ENCODE measurements around the gene SDF2. TPM values are rescaled to one million over a fixed set of nuclear protein-coding genes. Genes with fewer than 3 reads are reported as not detected.

SDF2 gene
- total and polyA plus RNA-seq, 11 donors, result 19.6 to 58.6 (median 34.2) TPM

DNA sequence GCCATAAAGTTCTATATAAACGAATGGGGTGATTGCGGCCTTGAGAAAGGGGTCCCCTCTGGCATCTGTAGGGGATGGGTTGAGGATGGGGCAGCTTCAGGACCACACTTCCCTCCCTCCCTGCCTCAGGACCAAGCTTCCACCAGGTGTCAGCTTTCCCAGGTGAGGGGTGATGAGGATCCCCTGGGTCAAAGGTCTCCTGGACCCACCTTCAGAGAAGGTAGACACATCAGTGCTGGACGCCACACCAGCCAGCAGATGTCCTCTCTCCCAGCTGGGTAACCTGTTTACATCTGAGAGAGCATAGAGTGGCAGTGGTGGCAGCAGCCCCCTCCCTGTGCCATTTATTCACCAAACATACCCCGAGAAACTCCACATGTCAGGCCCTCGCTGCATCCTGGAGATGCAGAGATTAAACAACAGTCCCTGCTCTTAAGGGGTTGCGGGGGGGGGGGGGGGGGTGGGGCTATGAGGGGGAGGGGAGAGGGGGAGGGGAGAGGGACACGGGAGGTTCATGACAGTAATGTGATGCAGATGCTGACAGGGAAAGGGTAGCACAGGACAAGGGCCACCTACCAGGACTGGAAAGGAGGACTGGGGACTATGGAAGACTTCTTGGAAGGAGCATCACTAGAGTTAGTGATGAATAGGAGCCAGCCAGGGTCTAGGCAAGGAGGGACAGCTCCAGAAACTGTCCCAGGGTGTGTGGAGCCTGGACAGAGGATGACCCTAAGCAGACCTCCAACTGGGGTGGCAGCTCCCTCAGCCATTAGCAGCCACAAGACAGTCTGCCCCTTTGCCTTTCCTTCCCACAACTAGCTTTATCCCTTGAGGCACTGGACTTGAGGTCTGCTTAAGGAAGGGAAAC is 45.0 kb upstream of the SDF2 start:
- no peak overlapping the region for H3K27ac ChIP-seq
- ATAC-seq (no peak), DNase-seq (no peak)
- H3K27me3 ChIP-seq, result no peaks in the 10 kb centered on the region
- TF ChIP-seq, protein P1, sequence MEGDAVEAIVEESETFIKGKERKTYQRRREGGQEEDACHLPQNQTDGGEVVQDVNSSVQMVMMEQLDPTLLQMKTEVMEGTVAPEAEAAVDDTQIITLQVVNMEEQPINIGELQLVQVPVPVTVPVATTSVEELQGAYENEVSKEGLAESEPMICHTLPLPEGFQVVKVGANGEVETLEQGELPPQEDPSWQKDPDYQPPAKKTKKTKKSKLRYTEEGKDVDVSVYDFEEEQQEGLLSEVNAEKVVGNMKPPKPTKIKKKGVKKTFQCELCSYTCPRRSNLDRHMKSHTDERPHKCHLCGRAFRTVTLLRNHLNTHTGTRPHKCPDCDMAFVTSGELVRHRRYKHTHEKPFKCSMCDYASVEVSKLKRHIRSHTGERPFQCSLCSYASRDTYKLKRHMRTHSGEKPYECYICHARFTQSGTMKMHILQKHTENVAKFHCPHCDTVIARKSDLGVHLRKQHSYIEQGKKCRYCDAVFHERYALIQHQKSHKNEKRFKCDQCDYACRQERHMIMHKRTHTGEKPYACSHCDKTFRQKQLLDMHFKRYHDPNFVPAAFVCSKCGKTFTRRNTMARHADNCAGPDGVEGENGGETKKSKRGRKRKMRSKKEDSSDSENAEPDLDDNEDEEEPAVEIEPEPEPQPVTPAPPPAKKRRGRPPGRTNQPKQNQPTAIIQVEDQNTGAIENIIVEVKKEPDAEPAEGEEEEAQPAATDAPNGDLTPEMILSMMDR (IDR thresholded peaks at IDR 0.05), result no peak
- TF ChIP-seq POLR2A (IDR thresholded peaks at IDR 0.05), result no peak
- no peak overlapping the region for H3K4me3 ChIP-seq
- intact Hi-C loops (cut with DNase I), result no loop called here
- WGBS, 4 donors, result 63 to 73% (median 67%) methylated on average over 6 to 7 of the region's 7 CpGs
- peaks cover 0 to 17% (median 7%) of the 10 kb centered on the region in 12 donors for H3K4me1 ChIP-seq
- H3K9me3 ChIP-seq, result no peaks in the 10 kb centered on the region
- peaks cover 0 to 32% (median 27%) of the 10 kb centered on the region in 9 donors for H3K36me3 ChIP-seq

DNA sequence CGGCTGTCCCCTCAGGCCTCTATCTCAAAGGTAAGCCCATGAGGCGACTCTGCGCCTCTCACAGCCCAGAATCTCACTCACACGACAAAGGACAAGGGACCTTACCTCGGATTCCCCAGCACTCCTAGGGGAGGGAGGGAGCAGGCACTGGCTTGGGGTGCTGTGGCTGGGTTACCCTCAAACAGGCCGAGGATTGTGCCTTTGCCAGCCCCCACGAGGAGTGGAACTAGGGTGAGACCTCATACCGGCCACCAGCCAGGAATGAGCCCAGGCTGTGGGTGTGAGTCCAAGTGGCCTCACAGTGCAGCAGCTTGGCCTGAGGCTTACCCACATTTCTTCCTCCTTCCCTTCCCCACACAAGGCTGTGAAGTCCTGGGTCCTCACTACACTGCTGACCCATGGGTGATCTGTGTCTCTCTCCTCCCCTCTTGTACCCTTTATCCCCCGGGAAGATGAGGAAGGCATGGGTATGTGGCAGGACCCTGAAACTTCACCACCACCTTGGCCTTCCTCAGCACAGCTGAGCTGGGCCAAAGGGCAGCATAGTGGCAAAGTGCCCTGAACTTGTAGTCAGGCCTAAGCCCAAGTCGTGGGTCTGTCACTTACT is 44.1 kb upstream of the SDF2 start:
- no peak for TF ChIP-seq POLR2A (IDR thresholded peaks at IDR 0.05)
- TF ChIP-seq, protein P1 (IDR thresholded peaks at IDR 0.05), result no peak
- H3K27ac ChIP-seq, result no peak overlapping the region
- H3K27me3 ChIP-seq, result no peaks in the 10 kb centered on the region
- H3K4me1 ChIP-seq, result peaks cover 0 to 11% (median 2%) of the 10 kb centered on the region in 12 donors
- peaks cover 0 to 41% (median 36%) of the 10 kb centered on the region in 9 donors for H3K36me3 ChIP-seq
- no peak for DNase-seq
- no peaks in the 10 kb centered on the region for H3K9me3 ChIP-seq
- intact Hi-C loops (cut with DNase I), result no loop called here
- no peak overlapping the region for H3K4me3 ChIP-seq
- ATAC-seq, result no peak
- WGBS, 4 donors, result 79 to 89% (median 81%) methylated on average over 8 to 10 of the region's 10 CpGs

DNA sequence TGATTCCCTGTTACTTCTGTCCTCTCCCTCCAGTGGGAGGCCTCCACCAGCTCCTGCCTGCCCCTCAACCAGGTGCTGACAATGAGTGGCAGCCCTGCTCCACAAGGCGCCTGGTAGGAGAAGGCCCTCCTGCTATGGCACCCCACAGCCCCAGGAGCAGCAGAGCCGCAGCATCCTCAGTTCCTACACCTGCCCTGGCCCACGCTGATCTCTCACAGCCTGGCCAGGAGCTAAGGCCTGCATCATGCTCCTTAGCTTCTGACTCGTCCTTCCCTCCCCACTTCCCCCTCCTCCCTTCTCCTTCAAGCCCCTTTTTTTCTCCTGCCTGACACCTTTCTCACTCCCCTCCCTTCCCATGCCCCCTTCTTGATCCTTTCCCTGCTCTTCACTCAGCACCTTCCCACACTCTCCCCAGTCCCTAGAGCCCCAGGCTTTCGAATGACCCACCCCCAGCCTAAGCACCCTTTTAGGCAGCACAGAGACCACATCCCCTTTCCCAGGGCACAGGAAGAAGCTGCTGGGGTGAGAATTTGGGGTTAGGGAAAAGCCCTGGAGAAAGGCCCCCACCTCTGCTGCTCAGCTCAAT is 43.5 kb upstream of the SDF2 start:
- Histone ChIP-seq H3K27ac (no peak overlapping the region), H3K4me3 (no peak overlapping the region), H3K9me3 (no peaks in the 10 kb centered on the region), H3K27me3 (no peaks in the 10 kb centered on the region), H3K36me3 (peaks cover 0 to 48% (median 42%) of the 10 kb centered on the region in 9 donors), H3K4me1 (peaks cover 0 to 5% (median 0%) of the 10 kb centered on the region in 12 donors)
- ATAC-seq, result no peak
- WGBS, 4 donors, result 76 to 83% (median 80%) methylated on average over 5 of the region's 5 CpGs
- DNase-seq, result peak in 1 of 5 donors; percentile 9
- TF ChIP-seq, protein P1 (IDR thresholded peaks at IDR 0.05), result no peak
- TF ChIP-seq POLR2A (IDR thresholded peaks at IDR 0.05), result no peak
- intact Hi-C loops (cut with DNase I), result no loop called here

All from heart left ventricle (tissue), 16 donors.